Suprapubic skin (tissue), 4 donors: ENCODE results near the gene ASTN2. TPM values are rescaled to one million over a fixed set of nuclear protein-coding genes. Genes with fewer than 3 reads are reported as not detected.

ENCODE experiments used
- DNase-seq, 2 donors: peaks; one replicate each; pipeline ENCODE4 v3.0.0-alpha.2; 2019; ENCODE audit warnings: low spot score in 2 of 2
- H3K27ac ChIP-seq: fragments of 200-600 bp; sonication (generic); one replicate; pipeline ENCODE4 v1.5.1; 2019
- H3K27me3 ChIP-seq: fragments of 200-600 bp; sonication (generic); one replicate; pipeline ENCODE4 v1.5.1; 2019
- H3K36me3 ChIP-seq: fragments of 200-600 bp; sonication (generic); one replicate; pipeline ENCODE4 v1.5.1; 2019
- H3K4me1 ChIP-seq: fragments of 200-600 bp; sonication (generic); one replicate; pipeline ENCODE4 v1.5.1; 2019
- H3K4me3 ChIP-seq: fragments of 200-600 bp; sonication (generic); one replicate; pipeline ENCODE4 v1.5.1; 2019; ENCODE audit warnings: mild to moderate bottlenecking
- H3K9me3 ChIP-seq: fragments of 200-600 bp; sonication (generic); one replicate; pipeline ENCODE4 v1.5.1; 2019
- CTCF ChIP-seq, 2 donors: fragments of 200-600 bp in 1 of 2; fragments of 450-650 bp in 1 of 2; sonication (generic) in 1 of 2; IDR thresholded peaks; one replicate each; pipeline ENCODE4 v1.5.1; 2016 to 2019; ENCODE audit warnings: antibody characterized with exemption in 2 of 2, mild to moderate bottlenecking in 1 of 2, moderate library complexity in 1 of 2
- EP300 ChIP-seq: sonication (generic); formaldehyde crosslinking; IDR thresholded peaks from one replicate; pipeline ENCODE4 v1.6.1; 2017; ENCODE audit warnings: antibody characterized with exemption
- POLR2A ChIP-seq, 2 donors: fragments of 450-650 bp; IDR thresholded peaks; one replicate each; pipeline ENCODE4 v1.6.1; 2017; ENCODE audit warnings: antibody characterized with exemption in 2 of 2, mild to moderate bottlenecking in 2 of 2, moderate library complexity in 2 of 2
- POLR2AphosphoS5 ChIP-seq, 3 donors: sonication (generic); formaldehyde crosslinking; IDR thresholded peaks; one replicate each; pipeline ENCODE4 v1.6.1; 2017; ENCODE audit warnings: antibody characterized with exemption in 3 of 3
- WGBS: methylation state at CpG from one replicate; pipeline ENCODE4 v1.1.5; 2018; 5-methylcytosine and 5-hydroxymethylcytosine counted together
- total RNA-seq, 4 donors: library from RNA; depleted of rRNA; stranded (reverse); fragments of >200 nt; gene quantifications; one replicate each; pipeline ENCODE4 v1.1.0, GENCODE V29; 2016

Gene ASTN2
- total RNA-seq, 4 donors from 2014 or later = 2.0 to 6.9 (median 3.8) TPM

- no peak for DNase-seq
- Histone ChIP-seq H3K27ac (no peak overlapping the region), H3K4me1 (no peaks in the 10 kb centered on the region), H3K36me3 (no peaks in the 10 kb centered on the region), H3K27me3 (no peaks in the 10 kb centered on the region), H3K4me3 (no peak overlapping the region), H3K9me3 (no peaks in the 10 kb centered on the region)
- WGBS = 47% methylated on average over 2 of the region's 2 CpGs
- TF ChIP-seq POLR2AphosphoS5 (IDR thresholded peaks at IDR 0.05) = no peak
- no peak for TF ChIP-seq CTCF (IDR thresholded peaks at IDR 0.05)
- TF ChIP-seq EP300 = no peak
- TF ChIP-seq POLR2A (IDR thresholded peaks at IDR 0.05) = no peak
Measured at GRCh38 chr9:116933251-116933650, 481.6 kb downstream of the ASTN2 start.

- 77% methylated on average over 3 of the region's 3 CpGs for WGBS
- H3K4me3 ChIP-seq = no peak overlapping the region
- H3K4me1 ChIP-seq = no peaks in the 10 kb centered on the region
- H3K27me3 ChIP-seq = no peaks in the 10 kb centered on the region
- TF ChIP-seq CTCF (IDR thresholded peaks at IDR 0.05) (no peak), POLR2AphosphoS5 (IDR thresholded peaks at IDR 0.05) (no peak), EP300 (no peak), POLR2A (IDR thresholded peaks at IDR 0.05) (no peak)
- H3K9me3 ChIP-seq = no peaks in the 10 kb centered on the region
- DNase-seq = no peak
- no peak overlapping the region for H3K27ac ChIP-seq
- no peaks in the 10 kb centered on the region for H3K36me3 ChIP-seq
Measured at GRCh38 chr9:116929621-116930020, 485.2 kb downstream of the ASTN2 start.

- H3K27me3 ChIP-seq = no peaks in the 10 kb centered on the region
- TF ChIP-seq POLR2AphosphoS5 (IDR thresholded peaks at IDR 0.05) (no peak), POLR2A (IDR thresholded peaks at IDR 0.05) (no peak), EP300 (no peak), CTCF (IDR thresholded peaks at IDR 0.05) (no peak)
- WGBS = 52% methylated on average over 4 of the region's 4 CpGs
- no peak overlapping the region for H3K4me3 ChIP-seq
- H3K4me1 ChIP-seq = no peaks in the 10 kb centered on the region
- DNase-seq = no peak
- H3K36me3 ChIP-seq = no peaks in the 10 kb centered on the region
- H3K27ac ChIP-seq = no peak overlapping the region
- no peaks in the 10 kb centered on the region for H3K9me3 ChIP-seq
Measured at GRCh38 chr9:116928884-116929283, 486.0 kb downstream of the ASTN2 start.

DNA sequence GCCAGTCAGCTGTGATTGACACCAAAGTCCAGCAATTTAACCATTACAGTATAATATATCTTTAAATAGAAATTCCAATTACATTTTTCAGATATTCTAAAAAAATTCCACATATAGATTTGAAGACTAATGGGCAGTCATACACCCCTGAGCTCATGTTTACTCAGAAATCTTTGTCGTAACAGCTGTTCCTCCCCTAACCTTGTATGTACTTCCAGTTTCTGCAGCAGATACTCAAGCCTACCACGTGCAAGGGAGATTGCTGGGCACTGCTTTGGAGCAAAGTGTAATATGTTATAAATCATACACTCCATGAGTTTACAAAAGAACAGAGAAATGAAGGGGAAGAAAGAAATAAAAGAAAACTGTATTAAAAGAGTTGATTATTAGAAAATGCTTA is 486.6 kb downstream of the ASTN2 start:
- 50% methylated on average over 2 of the region's 2 CpGs for WGBS
- no peak overlapping the region for H3K4me3 ChIP-seq
- H3K36me3 ChIP-seq = no peaks in the 10 kb centered on the region
- H3K9me3 ChIP-seq = no peaks in the 10 kb centered on the region
- no peaks in the 10 kb centered on the region for H3K27me3 ChIP-seq
- TF ChIP-seq EP300 (no peak), POLR2AphosphoS5 (IDR thresholded peaks at IDR 0.05) (no peak), POLR2A (IDR thresholded peaks at IDR 0.05) (no peak), CTCF (IDR thresholded peaks at IDR 0.05) (no peak)
- H3K4me1 ChIP-seq = no peaks in the 10 kb centered on the region
- no peak overlapping the region for H3K27ac ChIP-seq
- DNase-seq = no peak

DNA sequence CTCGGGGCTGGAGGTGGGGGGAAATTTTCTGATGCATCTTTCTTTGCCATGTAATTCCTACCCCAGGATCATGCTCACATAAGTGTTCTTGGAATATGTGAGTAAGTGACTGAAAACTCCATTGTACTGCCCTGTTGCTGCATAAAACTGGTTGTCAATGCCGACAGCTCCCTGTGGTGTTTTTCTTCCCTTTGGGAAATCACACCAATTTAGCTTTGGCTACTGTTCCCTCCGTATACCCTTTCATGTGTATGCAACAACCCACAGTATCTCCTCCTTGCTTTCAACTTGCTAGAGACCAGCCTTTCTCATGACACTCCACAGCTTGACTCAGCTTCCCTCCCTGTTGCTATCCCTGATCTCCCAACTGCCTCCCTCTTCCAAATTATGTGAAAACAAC is 487.1 kb downstream of the ASTN2 start:
- no peak for DNase-seq
- TF ChIP-seq CTCF (IDR thresholded peaks at IDR 0.05) (no peak), POLR2A (IDR thresholded peaks at IDR 0.05) (no peak), POLR2AphosphoS5 (IDR thresholded peaks at IDR 0.05) (no peak), EP300 (no peak)
- no peaks in the 10 kb centered on the region for H3K36me3 ChIP-seq
- 75% methylated on average over 3 of the region's 3 CpGs for WGBS
- no peaks in the 10 kb centered on the region for H3K4me1 ChIP-seq
- H3K4me3 ChIP-seq = no peak overlapping the region
- no peak overlapping the region for H3K27ac ChIP-seq
- H3K27me3 ChIP-seq = no peaks in the 10 kb centered on the region
- no peaks in the 10 kb centered on the region for H3K9me3 ChIP-seq
